Measurements from ENCODE around the gene PGC.

DNA sequence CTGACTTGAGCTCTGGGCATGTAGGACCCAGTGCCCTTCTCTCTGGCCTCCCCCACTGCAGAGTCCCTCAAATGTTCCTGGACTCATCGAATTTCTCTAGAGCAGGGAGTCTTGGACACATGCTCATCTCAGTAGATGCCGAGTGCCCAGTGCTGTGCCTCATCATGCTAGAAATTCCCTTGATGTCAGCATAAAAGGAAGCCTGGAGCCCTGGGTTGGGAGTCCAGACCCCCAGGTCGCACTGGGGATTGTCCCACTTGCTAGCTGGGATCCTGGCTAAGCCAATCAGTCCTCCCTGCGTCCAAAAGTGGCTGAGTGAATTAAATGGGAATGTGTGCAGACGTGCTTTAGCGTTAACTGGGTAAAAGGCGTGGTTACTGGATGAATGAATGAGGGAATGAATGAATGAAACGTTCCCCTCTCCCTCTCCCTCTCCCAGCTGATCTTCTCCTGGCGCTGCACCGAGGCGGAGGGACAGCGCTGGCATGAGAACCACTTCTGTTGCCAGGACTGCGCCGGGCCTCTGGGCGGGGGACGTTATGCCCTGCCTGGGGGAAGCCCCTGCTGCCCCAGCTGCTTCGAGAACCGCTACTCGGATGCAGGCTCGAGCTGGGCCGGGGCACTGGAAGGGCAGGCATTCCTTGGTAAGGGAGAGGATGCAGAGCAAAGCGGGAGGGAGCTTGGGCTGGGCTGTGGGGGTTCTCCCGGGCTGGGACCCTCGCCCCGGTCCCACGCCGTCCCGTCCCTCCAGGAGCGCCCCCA is 38.7 kb upstream of the PGC start:
- TF ChIP-seq, protein P1, sequence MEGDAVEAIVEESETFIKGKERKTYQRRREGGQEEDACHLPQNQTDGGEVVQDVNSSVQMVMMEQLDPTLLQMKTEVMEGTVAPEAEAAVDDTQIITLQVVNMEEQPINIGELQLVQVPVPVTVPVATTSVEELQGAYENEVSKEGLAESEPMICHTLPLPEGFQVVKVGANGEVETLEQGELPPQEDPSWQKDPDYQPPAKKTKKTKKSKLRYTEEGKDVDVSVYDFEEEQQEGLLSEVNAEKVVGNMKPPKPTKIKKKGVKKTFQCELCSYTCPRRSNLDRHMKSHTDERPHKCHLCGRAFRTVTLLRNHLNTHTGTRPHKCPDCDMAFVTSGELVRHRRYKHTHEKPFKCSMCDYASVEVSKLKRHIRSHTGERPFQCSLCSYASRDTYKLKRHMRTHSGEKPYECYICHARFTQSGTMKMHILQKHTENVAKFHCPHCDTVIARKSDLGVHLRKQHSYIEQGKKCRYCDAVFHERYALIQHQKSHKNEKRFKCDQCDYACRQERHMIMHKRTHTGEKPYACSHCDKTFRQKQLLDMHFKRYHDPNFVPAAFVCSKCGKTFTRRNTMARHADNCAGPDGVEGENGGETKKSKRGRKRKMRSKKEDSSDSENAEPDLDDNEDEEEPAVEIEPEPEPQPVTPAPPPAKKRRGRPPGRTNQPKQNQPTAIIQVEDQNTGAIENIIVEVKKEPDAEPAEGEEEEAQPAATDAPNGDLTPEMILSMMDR (IDR thresholded peaks at IDR 0.05) = no peak
- TF ChIP-seq POLR2A (IDR thresholded peaks at IDR 0.05) = no peak

Measured in ovary (tissue), 3 donors.